Upper lobe of left lung (tissue), 6 donors: ENCODE data around the gene IAH1. TPM values are rescaled to one million over a fixed set of nuclear protein-coding genes. Genes with fewer than 3 reads are reported as not detected.

Experiments
- ATAC-seq, 2 donors: fragments of 200-7000 bp; cut with Tn5 transposase; one replicate each; pipeline ENCODE4 v1.9.1; 2022; ENCODE audit warnings: mild to moderate bottlenecking in 2 of 2, moderate library complexity in 2 of 2; ENCODE audit not compliant: low FRiP score in 2 of 2
- DNase-seq, 2 donors: peaks; one replicate each; pipeline ENCODE4 v3.0.0-alpha.2; 2019 to 2020
- H3K27ac ChIP-seq, 4 donors: fragments of 200-600 bp; sonication (generic); one replicate each; pipeline ENCODE4 v1.5.1; 2016 to 2019
- H3K27me3 ChIP-seq, 4 donors: fragments of 200-600 bp; sonication (generic); one replicate each; pipeline ENCODE4 v1.5.1; 2017 to 2019
- H3K36me3 ChIP-seq, 4 donors: fragments of 200-600 bp; sonication (generic); one replicate each; pipeline ENCODE4 v1.5.1; 2016 to 2019
- H3K4me1 ChIP-seq, 4 donors: fragments of 200-600 bp; sonication (generic); one replicate each; pipeline ENCODE4 v1.5.1; 2018 to 2019
- H3K4me3 ChIP-seq, 4 donors: fragments of 200-600 bp; sonication (generic); one replicate each; pipeline ENCODE4 v1.5.1; 2017 to 2019; ENCODE audit warnings: mild to moderate bottlenecking in 2 of 4, moderate library complexity in 1 of 4
- H3K9me3 ChIP-seq, 4 donors: fragments of 200-600 bp; sonication (generic); one replicate each; pipeline ENCODE4 v1.5.1; 2018 to 2019
- EP300 ChIP-seq, 4 donors: sonication (generic); formaldehyde crosslinking; IDR thresholded peaks; one replicate each; pipeline ENCODE4 v1.5.1; 2017; ENCODE audit warnings: antibody characterized with exemption in 4 of 4, control low read depth in 2 of 4
- POLR2A ChIP-seq, 4 donors: fragments of 450-650 bp; IDR thresholded peaks; one replicate each; pipeline ENCODE4 v1.5.1; 2016 to 2017; ENCODE audit warnings: antibody characterized with exemption in 4 of 4, mild to moderate bottlenecking in 2 of 4
- POLR2AphosphoS5 ChIP-seq, 2 donors: sonication (generic); formaldehyde crosslinking; IDR thresholded peaks; one replicate each; pipeline ENCODE4 v1.5.1; 2017; ENCODE audit warnings: antibody characterized with exemption in 2 of 2
- WGBS, 2 donors: methylation state at CpG; one replicate each; pipeline ENCODE4 v1.1.5; 2017 to 2018; 5-methylcytosine and 5-hydroxymethylcytosine counted together
- total RNA-seq, 6 donors: library from RNA; depleted of rRNA in 4 of 6; stranded (reverse); fragments of >200 nt in 4 of 6; gene quantifications; one replicate each; pipeline versions ENCODE4 v1.1.0 to v1.2.1, GENCODE V29; 2016 to 2021
- TF ChIP-seq, protein P1 (sequence below), 6 experiments: fragments of 450-650 bp in 4 of 6; fragments of 200-600 bp in 2 of 6; sonication (generic) in 2 of 6; IDR thresholded peaks; one replicate each; pipeline ENCODE4 v1.5.1; 2016 to 2019; ENCODE audit warnings: antibody characterized with exemption in 6 of 6
- donor health status: DM: no; HTN: no; CAD: no; lungs with moderate emphysema.
- donor health status: DM: no; HTN: yes; CAD: no; lungs with severe emphysema.

The IAH1 gene
- total RNA-seq, 6 donors from 2014 or later, result 16.1 to 46.1 (median 39.3) TPM

DNA sequence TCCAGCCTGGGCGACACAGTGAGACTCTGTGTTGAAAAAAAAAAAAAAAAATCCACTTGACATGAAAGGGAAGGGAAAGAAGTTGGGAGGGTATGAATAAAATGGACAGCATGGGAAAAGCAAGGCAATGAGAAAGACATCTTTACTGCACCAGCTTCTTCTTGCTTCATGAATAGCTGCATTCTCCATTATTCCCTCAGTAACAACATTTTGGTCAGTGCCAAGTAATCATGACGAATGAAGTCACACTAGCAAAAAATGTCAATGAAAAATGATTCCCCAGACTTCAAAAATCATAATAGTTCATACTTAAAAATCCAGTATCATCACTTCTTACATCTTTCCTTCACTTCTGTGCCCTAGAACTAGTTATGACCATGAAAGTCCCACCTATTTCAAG lies 50.9 kb downstream of the IAH1 start:
- Histone ChIP-seq H3K4me1 (no peaks in the 10 kb centered on the region), H3K4me3 (no peak overlapping the region), H3K27me3 (no peaks in the 10 kb centered on the region), H3K9me3 (no peaks in the 10 kb centered on the region), H3K27ac (no peak overlapping the region), H3K36me3 (peaks cover 9 to 93% (median 37%) of the 10 kb centered on the region in 4 donors)
- ATAC-seq (no peak), DNase-seq (no peak)
- TF ChIP-seq POLR2AphosphoS5 (IDR thresholded peaks at IDR 0.05) (no peak), EP300 (IDR thresholded peaks at IDR 0.05) (no peak), POLR2A (IDR thresholded peaks at IDR 0.05) (no peak)
- TF ChIP-seq, protein P1, sequence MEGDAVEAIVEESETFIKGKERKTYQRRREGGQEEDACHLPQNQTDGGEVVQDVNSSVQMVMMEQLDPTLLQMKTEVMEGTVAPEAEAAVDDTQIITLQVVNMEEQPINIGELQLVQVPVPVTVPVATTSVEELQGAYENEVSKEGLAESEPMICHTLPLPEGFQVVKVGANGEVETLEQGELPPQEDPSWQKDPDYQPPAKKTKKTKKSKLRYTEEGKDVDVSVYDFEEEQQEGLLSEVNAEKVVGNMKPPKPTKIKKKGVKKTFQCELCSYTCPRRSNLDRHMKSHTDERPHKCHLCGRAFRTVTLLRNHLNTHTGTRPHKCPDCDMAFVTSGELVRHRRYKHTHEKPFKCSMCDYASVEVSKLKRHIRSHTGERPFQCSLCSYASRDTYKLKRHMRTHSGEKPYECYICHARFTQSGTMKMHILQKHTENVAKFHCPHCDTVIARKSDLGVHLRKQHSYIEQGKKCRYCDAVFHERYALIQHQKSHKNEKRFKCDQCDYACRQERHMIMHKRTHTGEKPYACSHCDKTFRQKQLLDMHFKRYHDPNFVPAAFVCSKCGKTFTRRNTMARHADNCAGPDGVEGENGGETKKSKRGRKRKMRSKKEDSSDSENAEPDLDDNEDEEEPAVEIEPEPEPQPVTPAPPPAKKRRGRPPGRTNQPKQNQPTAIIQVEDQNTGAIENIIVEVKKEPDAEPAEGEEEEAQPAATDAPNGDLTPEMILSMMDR (IDR thresholded peaks at IDR 0.05), result no peak
- WGBS, 2 donors, result 89 to 96% methylated on average over 2 of the region's 2 CpGs

DNA sequence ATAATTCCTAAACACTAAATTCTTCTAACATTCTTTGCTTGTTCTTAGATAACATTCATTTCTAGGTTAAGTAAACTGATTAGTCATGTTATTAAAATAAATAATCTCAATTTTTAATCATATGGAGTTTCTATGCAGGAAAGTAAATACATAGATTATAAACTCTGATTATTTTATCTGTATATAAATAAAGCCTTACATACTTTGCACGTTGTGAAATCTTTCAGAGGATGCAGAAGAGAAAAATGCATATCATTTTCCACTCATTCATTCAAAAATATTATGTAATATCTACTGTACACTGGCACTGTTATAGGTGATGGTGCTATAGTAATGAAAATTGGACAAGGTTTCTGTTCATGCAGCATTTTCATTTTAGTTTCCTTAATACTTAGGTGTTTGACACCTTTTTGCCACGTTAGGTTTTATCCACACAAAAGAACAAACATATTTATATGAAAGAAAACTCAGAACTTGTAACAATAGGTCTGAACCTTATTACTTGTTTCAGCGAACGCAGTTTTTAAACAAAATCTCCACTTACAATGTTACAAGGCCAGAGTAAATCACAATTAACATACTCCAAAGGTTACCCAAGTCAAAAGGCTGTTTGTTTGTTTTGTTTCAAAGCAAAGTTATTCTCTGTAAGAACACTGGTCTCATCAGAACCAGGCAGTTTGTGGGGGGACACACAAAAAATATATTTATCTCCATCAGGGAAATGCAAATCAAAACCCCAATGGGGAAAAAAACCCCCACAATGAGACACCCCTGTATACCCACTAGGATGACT lies 53.8 kb downstream of the IAH1 start:
- 72 to 85% methylated on average over 4 of the region's 4 CpGs for WGBS, 2 donors
- H3K4me1 ChIP-seq, result no peaks in the 10 kb centered on the region
- H3K4me3 ChIP-seq, result no peak overlapping the region
- no peak for DNase-seq
- H3K27me3 ChIP-seq, result no peaks in the 10 kb centered on the region
- no peak for TF ChIP-seq POLR2A (IDR thresholded peaks at IDR 0.05)
- TF ChIP-seq POLR2AphosphoS5 (IDR thresholded peaks at IDR 0.05), result no peak
- TF ChIP-seq, protein P1 (IDR thresholded peaks at IDR 0.05), result no peak
- no peak for TF ChIP-seq EP300 (IDR thresholded peaks at IDR 0.05)
- no peak for ATAC-seq
- H3K27ac ChIP-seq, result no peak overlapping the region
- no peaks in the 10 kb centered on the region for H3K9me3 ChIP-seq
- H3K36me3 ChIP-seq, result peaks cover 8 to 81% (median 33%) of the 10 kb centered on the region in 4 donors

DNA sequence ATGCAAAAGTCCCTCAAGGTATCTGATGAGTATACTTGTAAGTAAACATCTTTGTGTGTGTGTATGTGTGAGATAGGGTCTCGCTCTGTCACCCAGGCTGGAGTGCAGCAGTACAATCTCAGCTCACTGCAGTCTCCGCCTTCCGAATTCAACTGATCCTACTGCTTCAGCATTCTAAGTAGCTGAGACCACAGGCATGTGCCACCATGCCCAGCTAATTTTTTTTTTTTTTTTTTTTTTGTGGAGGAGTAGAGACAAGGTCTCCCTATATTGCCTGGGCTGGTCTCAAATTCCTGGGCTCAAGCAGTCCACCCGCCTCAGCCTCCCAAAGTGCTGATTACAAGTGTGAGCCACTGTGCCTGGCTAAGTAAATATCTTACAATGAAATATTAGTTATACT lies 58.1 kb downstream of the IAH1 start:
- ATAC-seq (no peak), DNase-seq (no peak)
- 98 to 99% methylated on average over 4 of the region's 4 CpGs for WGBS, 2 donors
- Histone ChIP-seq H3K36me3 (peaks cover 0 to 61% (median 13%) of the 10 kb centered on the region in 4 donors), H3K27me3 (no peaks in the 10 kb centered on the region), H3K4me1 (peaks cover 0 to 3% (median under 1%) of the 10 kb centered on the region in 4 donors), H3K9me3 (no peaks in the 10 kb centered on the region), H3K27ac (no peak overlapping the region), H3K4me3 (no peak overlapping the region)
- no peak for TF ChIP-seq POLR2AphosphoS5 (IDR thresholded peaks at IDR 0.05)
- no peak for TF ChIP-seq POLR2A (IDR thresholded peaks at IDR 0.05)
- no peak for TF ChIP-seq EP300 (IDR thresholded peaks at IDR 0.05)
- TF ChIP-seq, protein P1 (IDR thresholded peaks at IDR 0.05), result no peak

DNA sequence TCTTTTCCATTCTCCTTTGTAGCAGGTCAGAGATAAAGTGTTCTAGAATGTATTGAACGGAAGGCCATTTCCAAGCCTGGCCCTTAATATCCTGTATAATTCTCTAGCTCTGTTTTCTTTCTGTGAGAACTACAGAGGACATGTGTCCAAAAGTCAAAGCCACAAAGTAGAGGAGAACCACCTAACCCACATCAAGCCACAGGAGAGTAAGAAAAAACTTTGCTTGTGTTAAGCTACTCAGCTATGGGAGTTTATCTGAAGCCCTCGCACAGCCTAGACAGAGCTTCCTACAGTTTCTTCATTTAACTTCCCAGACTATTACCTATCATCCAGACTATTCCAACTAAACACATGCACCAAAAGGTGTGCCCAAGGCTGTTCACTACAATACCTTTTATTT lies 59.3 kb downstream of the IAH1 start:
- TF ChIP-seq, protein P1 (IDR thresholded peaks at IDR 0.05), result no peak
- TF ChIP-seq POLR2A (IDR thresholded peaks at IDR 0.05) (no peak), POLR2AphosphoS5 (IDR thresholded peaks at IDR 0.05) (no peak), EP300 (IDR thresholded peaks at IDR 0.05) (no peak)
- ATAC-seq, result no peak
- Histone ChIP-seq H3K27me3 (no peaks in the 10 kb centered on the region), H3K27ac (no peak overlapping the region), H3K4me1 (peaks cover 0 to 7% (median 5%) of the 10 kb centered on the region in 4 donors), H3K36me3 (peaks cover 0 to 52% (median 13%) of the 10 kb centered on the region in 4 donors), H3K9me3 (no peaks in the 10 kb centered on the region), H3K4me3 (no peak overlapping the region)
- 95 to 98% methylated on average over 2 of the region's 2 CpGs for WGBS, 2 donors
- no peak for DNase-seq
